ENCODE data around the gene BCAP31.
A peak's percentile ranks its signal among the peaks of the same experiment; 100 is the strongest.
"Not testable (repeated sequence)": the region's sequence is repeated elsewhere in the genome, so short reads cannot be mapped to it uniquely, and the experiment has no call there.

Gene BCAP31

GRCh38 chrX:153694687-153695270 is 29.4 kb downstream of the BCAP31 start:
- DNase-seq (ENCODE audit: low read depth in 2 of 2) = no peak

DNA sequence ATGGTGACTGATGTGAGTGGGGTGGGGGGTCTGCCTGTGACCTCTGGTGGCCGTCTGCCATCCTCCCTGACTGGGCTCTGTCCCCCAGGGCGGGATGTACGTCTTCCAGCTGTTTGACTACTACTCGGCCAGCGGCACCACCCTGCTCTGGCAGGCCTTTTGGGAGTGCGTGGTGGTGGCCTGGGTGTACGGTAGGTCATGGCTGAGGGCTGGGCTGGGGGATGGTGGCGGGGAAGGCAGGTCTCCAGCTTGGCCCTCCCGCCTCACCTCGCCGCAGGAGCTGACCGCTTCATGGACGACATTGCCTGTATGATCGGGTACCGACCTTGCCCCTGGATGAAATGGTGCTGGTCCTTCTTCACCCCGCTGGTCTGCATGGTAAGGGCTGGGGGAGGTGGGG is 29.9 kb downstream of the BCAP31 start:
- DNase-seq (ENCODE audit: low read depth in 2 of 2) = not testable (repeated sequence)

GRCh38 chrX:153693216-153694086 is 30.7 kb downstream of the BCAP31 start:
- DNase-seq (ENCODE audit: low read depth in 2 of 2) = no peak

DNA sequence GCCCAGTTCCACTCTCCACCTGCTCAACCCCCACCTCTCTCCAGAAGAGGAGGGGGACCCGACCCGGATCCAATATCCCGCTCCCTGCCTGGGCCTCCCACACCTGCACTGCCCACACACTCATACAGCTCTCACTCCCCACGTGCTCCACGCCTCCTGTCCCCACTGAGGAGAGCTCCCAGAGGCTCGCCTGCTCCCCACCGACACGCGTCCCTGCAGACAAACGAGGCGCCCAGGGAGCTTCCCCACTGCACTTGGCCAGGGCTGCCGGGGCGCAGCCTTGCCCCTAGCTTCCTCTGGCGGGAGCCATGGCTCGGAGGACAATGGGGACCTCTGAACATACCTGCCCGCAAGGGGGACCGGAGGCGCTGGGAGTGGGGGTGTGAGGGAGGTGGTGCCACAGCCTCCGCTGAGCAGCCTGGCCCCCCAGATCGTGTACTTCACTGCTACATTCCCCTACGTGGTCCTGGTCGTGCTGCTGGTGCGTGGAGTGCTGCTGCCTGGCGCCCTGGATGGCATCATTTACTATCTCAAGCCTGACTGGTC is 31.5 kb downstream of the BCAP31 start:
- no peak for DNase-seq (ENCODE audit: low read depth in 2 of 2)

GRCh38 chrX:153692003-153692402 is 32.2 kb downstream of the BCAP31 start:
- no peak for DNase-seq (ENCODE audit: low read depth in 2 of 2)

DNA sequence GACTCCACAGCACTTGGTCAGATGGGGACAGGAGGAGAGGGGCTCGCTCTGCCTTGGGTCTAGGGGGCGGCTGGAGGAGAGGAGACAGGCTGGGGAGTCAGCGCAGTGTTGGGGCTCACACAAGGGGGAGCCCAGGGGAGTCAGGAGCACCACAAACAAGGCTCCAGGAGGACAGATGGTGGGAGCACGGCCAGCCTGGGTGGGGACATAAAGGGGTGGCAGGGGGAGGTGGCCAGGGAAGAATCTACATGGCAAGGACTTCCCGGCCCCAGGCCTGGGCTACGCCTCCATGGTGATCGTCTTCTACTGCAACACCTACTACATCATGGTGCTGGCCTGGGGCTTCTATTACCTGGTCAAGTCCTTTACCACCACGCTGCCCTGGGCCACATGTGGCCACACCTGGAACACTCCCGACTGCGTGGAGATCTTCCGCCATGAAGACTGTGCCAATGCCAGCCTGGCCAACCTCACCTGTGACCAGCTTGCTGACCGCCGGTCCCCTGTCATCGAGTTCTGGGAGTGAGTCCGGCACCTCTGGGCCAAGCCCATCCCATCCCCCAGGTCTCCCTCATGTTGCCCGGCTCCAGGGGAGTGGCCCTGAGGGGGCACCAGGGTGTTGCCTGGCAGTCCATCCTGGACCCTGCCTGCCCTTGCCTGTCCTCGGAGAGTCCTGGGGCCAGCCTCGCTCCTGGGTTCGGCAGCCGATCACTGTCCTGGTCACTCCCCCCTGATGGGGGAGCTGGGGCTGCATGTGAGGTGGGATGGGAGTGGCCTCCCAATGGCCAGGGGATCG is 33.0 kb downstream of the BCAP31 start:
- DNase-seq (ENCODE audit: low read depth in 2 of 2) = not testable (repeated sequence)

- DNase-seq (ENCODE audit: low read depth in 2 of 2) = no peak
Observed at GRCh38 chrX:153690466-153690865, 33.7 kb downstream of the BCAP31 start.

DNA sequence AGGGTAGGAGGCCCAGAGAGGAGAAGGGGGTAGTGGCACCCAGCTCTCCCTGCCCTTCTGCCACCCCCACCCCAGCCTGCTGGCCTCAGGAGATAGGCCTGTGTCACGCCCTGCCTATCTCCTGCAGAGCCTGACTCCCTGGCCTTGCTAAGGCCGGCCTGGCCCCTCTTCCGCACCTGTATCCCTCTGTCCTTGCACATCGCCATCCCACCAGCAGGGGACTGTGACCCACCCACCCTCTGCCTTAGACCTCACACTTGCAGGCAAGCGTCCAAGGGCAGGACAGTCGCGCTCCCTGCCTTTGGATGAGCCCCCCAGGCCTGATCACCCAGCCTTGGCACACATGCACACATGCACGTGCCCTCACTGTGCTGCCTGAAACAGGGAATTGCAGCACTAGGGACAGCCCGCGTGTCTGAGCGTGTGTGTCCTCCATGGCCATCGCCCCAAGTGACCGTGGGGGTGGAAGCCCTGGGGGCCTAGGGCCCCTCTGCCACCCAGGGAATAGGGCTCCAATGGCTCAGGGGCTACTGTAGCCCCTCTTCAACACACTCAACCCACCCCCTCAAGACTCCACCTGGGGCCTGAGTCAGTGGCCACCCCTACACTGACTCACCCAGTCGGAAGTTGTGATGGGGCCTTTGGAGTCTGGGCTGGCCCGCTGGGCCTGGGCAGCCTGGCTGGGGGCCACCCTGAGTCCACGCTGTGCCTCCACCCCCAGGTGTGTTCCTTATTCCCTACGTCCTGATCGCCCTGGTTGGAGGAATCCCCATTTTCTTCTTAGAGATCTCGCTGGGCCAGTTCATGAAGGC is 34.3 kb downstream of the BCAP31 start:
- no peak for DNase-seq (ENCODE audit: low read depth in 2 of 2)

GRCh38 chrX:153688911-153689590 is 35.1 kb downstream of the BCAP31 start:
- no peak for DNase-seq (ENCODE audit: low read depth in 2 of 2)

DNA sequence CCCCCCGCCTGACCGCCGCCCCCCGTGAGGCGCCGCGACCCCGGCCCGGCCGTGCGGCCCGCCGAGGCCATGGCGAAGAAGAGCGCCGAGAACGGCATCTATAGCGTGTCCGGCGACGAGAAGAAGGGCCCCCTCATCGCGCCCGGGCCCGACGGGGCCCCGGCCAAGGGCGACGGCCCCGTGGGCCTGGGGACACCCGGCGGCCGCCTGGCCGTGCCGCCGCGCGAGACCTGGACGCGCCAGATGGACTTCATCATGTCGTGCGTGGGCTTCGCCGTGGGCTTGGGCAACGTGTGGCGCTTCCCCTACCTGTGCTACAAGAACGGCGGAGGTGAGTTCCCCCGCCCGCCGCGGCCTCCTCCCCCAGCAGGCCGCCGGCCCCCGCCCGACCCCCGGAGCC is 35.7 kb downstream of the BCAP31 start:
- DNase-seq (ENCODE audit: low read depth in 2 of 2) = no peak

DNA sequence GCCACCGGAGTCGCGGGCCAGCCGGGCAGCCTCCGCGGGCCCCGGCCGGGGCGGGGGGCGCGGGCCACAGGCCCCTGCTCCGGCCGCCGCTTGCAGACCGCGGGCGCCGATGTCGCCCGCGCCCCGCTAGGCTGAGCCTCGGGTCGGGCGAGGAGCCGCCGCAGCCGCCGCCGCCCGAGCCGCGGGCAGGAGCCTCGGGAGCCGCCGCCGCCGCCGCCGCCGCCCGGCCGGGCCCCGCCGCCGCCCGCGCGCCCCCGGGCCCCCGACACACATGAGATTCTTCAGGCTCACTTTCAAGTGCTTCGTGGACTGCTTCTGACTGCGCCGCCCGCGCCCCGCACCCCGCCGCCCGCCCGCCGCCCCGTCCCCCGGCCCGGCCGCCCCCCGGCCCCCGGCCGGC is 36.1 kb downstream of the BCAP31 start:
- DNase-seq (ENCODE audit: low read depth in 2 of 2) = no peak

- peak in 1 of 2 donors; percentile 13 for DNase-seq (ENCODE audit: low read depth in 2 of 2)
Observed at GRCh38 chrX:153687121-153688039, 36.8 kb downstream of the BCAP31 start, which contains the start of gene SLC6A8. SLC6A8 (plus strand) TSS chrX:153687926; CDS start chrX:153688575, 649 bp downstream.

GRCh38 chrX:153686711-153687110 is 37.5 kb downstream of the BCAP31 start:
- no peak for DNase-seq (ENCODE audit: low read depth in 2 of 2)

DNA sequence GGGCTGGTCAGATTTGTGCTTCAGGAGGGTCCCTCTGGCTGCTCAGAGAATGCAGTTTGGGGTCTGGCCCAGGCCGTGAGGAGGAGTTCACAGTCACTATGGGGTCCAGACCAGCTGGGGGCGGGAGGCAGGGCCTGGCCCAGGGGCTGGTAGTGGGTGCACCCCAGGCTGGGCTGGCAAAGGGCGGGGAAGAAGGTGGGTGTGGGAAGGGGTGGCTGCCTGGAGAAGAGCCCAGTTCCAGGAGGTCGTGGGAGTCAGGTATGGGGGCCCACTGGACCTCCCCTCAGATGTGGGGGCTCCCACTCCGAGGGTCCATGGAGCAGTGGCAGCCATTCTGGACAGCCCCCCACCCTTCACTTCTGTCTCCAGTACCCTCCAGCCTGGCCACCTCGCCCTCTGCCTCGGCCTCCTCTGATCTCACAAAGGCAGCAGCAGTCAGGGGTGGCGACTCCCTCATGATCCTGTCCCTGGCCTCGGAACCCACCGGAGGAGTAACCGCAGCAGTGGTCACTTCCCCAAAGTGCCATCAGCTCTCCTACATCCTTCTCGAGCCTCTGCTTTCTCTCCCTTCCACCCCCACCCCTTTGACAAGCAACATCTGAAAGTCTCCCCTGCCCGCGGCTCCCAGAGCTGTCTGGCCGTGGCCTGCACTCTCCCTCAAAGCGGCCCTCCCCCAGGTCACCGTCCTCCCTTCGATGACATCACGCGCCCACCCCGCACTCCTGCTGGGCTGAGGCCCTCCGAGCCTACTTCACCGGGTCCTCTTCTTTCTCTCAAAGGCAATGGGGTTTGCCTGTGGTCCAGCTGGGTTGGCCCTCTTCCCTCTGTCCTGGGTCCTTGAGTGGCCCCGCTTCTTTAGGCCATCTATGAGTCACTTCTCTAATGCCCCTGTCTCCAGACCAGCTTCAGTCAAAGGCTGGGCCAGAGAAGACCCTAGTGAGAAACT is 38.2 kb downstream of the BCAP31 start:
- DNase-seq (ENCODE audit: low read depth in 2 of 2) = no peak

DNA sequence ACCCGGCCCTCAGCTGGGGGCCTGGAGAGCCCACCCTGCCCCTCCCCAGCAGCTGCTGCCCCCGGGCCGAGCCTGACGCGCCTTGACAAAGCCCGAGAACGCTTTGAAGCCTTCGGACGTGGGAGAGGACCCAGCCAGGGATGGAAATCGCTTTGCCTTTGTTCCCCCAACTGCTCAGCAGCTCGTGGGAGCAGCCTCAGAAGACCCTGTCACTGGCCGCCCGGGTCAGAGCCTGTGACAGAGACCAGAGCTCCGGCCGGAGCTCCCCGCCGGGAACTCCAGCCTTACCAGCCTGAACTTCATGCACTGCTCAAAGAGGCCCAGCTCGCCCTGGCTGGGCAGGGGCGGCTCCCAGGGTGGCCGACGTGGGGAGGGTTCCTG is 39.0 kb downstream of the BCAP31 start:
- no peak for DNase-seq (ENCODE audit: low read depth in 2 of 2)

DNA sequence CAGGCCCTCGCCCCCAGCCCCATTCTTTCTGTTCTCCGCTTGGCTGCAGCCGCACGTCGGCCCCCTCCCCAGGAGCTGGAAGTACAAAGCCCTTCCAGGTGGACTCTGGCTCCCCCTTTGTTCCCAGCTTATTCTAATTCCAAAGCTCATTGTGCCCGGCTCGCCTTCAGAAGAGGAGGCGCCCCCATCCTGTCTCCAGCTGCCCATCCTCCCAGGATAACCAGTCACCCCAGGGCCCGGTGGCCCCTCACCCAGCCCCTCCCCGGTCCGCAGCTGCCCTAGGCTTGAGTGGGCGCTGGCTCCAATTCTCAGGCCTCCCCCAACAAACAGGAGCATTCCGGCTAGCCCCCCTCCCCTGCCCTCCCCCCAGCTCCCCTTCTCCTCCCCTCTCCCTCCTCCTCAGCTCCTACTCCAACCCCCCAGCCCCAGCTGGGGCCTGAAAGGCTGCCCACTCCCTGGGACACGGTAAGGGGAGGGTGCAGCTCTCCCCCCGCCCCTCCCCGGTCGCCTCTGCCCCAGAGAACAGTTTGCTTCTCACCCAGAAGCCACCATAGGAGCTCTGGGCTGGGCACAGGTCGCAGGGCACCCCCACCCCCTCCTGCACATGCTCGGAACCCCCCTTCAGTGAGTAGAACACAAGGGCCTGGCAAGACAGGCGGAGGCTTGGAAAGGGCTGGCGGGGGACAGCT is 39.6 kb downstream of the BCAP31 start:
- no peak for DNase-seq (ENCODE audit: low read depth in 2 of 2)

DNA sequence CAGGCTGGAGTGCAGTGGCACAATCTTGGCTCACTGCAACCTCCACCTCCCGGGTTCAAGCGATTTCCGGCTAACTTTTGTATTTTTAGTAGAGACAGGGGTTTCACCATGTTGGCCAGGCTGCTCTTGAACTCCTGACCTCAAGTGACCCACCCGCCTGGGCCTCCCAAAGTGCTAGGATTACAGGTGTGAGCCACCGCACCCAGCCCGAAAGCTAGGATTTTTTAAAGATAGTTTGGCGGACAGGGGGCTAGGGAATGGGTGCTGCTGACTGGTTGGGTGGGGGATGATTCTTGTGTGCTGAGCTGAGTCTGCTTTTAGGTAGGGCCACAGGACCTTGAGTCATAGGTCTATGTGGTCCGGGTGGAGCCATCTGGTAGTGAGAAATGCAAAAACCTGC is 40.7 kb downstream of the BCAP31 start:
- not testable (repeated sequence) for DNase-seq (ENCODE audit: low read depth in 2 of 2)

GRCh38 chrX:153681175-153681574 is 43.0 kb downstream of the BCAP31 start:
- DNase-seq (ENCODE audit: low read depth in 2 of 2) = no peak

Measured in stimulated activated CD4-positive, alpha-beta T cell treated with anti-CD3 and anti-CD28 coated beads, Interleukin-4, amount 100 ng/mL, for 48 hours (primary cell).